IMR-90 (cell line): ENCODE results near the gene OCLN. TPM values are rescaled to one million over a fixed set of nuclear protein-coding genes. Genes with fewer than 3 reads are reported as not detected.

ENCODE experiments used
- ATAC-seq: fragments of 200-7000 bp; cut with Tn5 transposase; 2 replicates; pipeline ENCODE4 v1.9.1; 2020; ENCODE audit warnings: low read depth, mild to moderate bottlenecking, moderate library complexity
- BruUV-seq: library from RNA; stranded (reverse); fragments of 400-500 nt; replicated peaks from 2 replicates; lab custom pipeline; 2021; lab: Mats Ljungman, UMichigan
- CTCF ChIA-PET: fragments of 300-600 bp; formaldehyde crosslinking; extraction: SDS; loops from one replicate; lab custom pipeline; 2021; ENCODE audit warnings: antibody characterized with exemption; lab: Yijun Ruan, JAX
- POLR2A ChIA-PET: fragments of 300-600 bp; sonication (Branson Sonifier 250); formaldehyde crosslinking; loops from one replicate; lab custom pipeline; 2022; ENCODE audit warnings: antibody characterized with exemption; ENCODE audit not compliant: unreplicated experiment; lab: Charles Lee
- DNase-seq: peaks from one replicate; pipeline ENCODE4 v3.0.0; 2013
- H2AFZ ChIP-seq: replicated peaks from 2 replicates; pipeline ENCODE3; 2013; ENCODE audit warnings: low read length, mild to moderate bottlenecking; ENCODE audit not compliant: poor library complexity
- H2AK5ac ChIP-seq: 2 replicates; pipeline ENCODE4 v1.6.1; 2013; ENCODE audit warnings: low read depth, low read length, inconsistent platforms
- H2AK9ac ChIP-seq: replicated peaks from 2 replicates; pipeline ENCODE3; 2013; ENCODE audit warnings: mild to moderate bottlenecking, low read depth, low read length, moderate library complexity; ENCODE audit not compliant: poor library complexity
- H2BK120ac ChIP-seq: 2 replicates; pipeline ENCODE4 v1.6.1; 2013; ENCODE audit warnings: low read depth, low read length, inconsistent platforms
- H2BK15ac ChIP-seq: 3 replicates; pipeline ENCODE4 v1.6.1; 2013; ENCODE audit warnings: low read depth, low read length, inconsistent platforms
- H2BK20ac ChIP-seq: 2 replicates; pipeline ENCODE4 v1.6.1; 2013; ENCODE audit warnings: low read depth, mild to moderate bottlenecking, inconsistent platforms, low read length, moderate library complexity
- H2BK5ac ChIP-seq: 2 replicates; pipeline ENCODE4 v1.6.1; 2013; ENCODE audit warnings: mild to moderate bottlenecking, low read depth, low read length, inconsistent platforms; ENCODE audit not compliant: poor library complexity, severe bottlenecking
- H3K14ac ChIP-seq: replicated peaks from 2 replicates; pipeline ENCODE4 v1.6.1; 2013; ENCODE audit warnings: low read depth, low read length, inconsistent platforms
- H3K18ac ChIP-seq: 2 replicates; pipeline ENCODE4 v1.6.1; 2013; ENCODE audit warnings: low read depth, low read length, control low read depth
- H3K23ac ChIP-seq: 2 replicates; pipeline ENCODE4 v1.6.1; 2013; ENCODE audit warnings: low read depth, low read length, inconsistent platforms
- H3K27ac ChIP-seq: 2 replicates; pipeline ENCODE4 v1.5.1; 2013; ENCODE audit warnings: mild to moderate bottlenecking, control low read depth, low read length; ENCODE audit not compliant: insufficient read depth
- H3K27me3 ChIP-seq: 2 replicates; pipeline ENCODE4 v1.6.1; 2013; ENCODE audit warnings: low read length; ENCODE audit not compliant: control insufficient read depth, insufficient read depth
- H3K36me3 ChIP-seq: 2 replicates; pipeline ENCODE4 v1.6.1; 2013; ENCODE audit warnings: low read length, mixed read lengths; ENCODE audit not compliant: control insufficient read depth, insufficient read depth
- H3K4ac ChIP-seq: 2 replicates; pipeline ENCODE4 v1.6.1; 2013; ENCODE audit warnings: low read depth, low read length, inconsistent platforms
- H3K4me1 ChIP-seq: 2 replicates; pipeline ENCODE4 v1.6.1; 2013; ENCODE audit warnings: low read length, mixed read lengths; ENCODE audit not compliant: control insufficient read depth, insufficient read depth
- H3K4me2 ChIP-seq: 2 replicates; pipeline ENCODE4 v1.6.1; 2013; ENCODE audit warnings: low read depth, mild to moderate bottlenecking, control low read depth, low read length, moderate library complexity
- H3K4me3 ChIP-seq: 2 replicates; pipeline ENCODE4 v1.5.1; 2013; ENCODE audit warnings: low read depth, mild to moderate bottlenecking, control low read depth, low read length, moderate library complexity; ENCODE audit not compliant: insufficient read depth
- H3K56ac ChIP-seq: 2 replicates; pipeline ENCODE4 v1.6.1; 2013; ENCODE audit warnings: low read length, inconsistent platforms; ENCODE audit not compliant: insufficient read depth; ENCODE audit errors: extremely low read depth
- H3K79me1 ChIP-seq, 2 experiments: 2 replicates each; pipeline ENCODE4 v1.6.1; 2013; ENCODE audit warnings: low read length in 2 of 2, inconsistent platforms in 1 of 2, low read depth in 1 of 2
- H3K9ac ChIP-seq: 2 replicates; pipeline ENCODE4 v1.6.1; 2013; ENCODE audit warnings: low read depth, low read length, control low read depth
- H3K9me1 ChIP-seq: 2 replicates; pipeline ENCODE4 v1.6.1; 2013; ENCODE audit warnings: low read length, inconsistent platforms; ENCODE audit not compliant: insufficient read depth
- H3K9me3 ChIP-seq: 2 replicates; pipeline ENCODE4 v1.6.1; 2013; ENCODE audit warnings: low read length; ENCODE audit not compliant: control insufficient read depth, insufficient read depth
- H4K20me1 ChIP-seq: 2 replicates; pipeline ENCODE4 v1.6.1; 2013; ENCODE audit warnings: low read length, inconsistent platforms; ENCODE audit not compliant: insufficient read depth
- H4K5ac ChIP-seq: 2 replicates; pipeline ENCODE4 v1.6.1; 2013; ENCODE audit warnings: mild to moderate bottlenecking, low read depth, low read length, control low read depth
- H4K8ac ChIP-seq, 2 experiments: 2 replicates each; pipeline ENCODE4 v1.6.1; 2013; ENCODE audit warnings: low read depth in 2 of 2, low read length in 2 of 2, control low read depth in 1 of 2, inconsistent platforms in 1 of 2
- H4K91ac ChIP-seq: 2 replicates; pipeline ENCODE4 v1.6.1; 2013; ENCODE audit warnings: low read depth, low read length, inconsistent platforms; ENCODE audit not compliant: insufficient read depth
- BHLHE40 ChIP-seq: fragments of 150-350 bp; IDR thresholded peaks from 2 replicates; pipeline ENCODE4 v1.6.1; 2016; ENCODE audit warnings: mild to moderate bottlenecking, low read depth, low read length
- CEBPB ChIP-seq: IDR thresholded peaks from 2 replicates; pipeline ENCODE4 v1.6.1; 2012; ENCODE audit warnings: low read depth, low read length, improper control_type of control experiment
- CHD1 ChIP-seq: IDR thresholded peaks from 2 replicates; pipeline ENCODE4 v1.6.1; 2012; ENCODE audit warnings: low read depth, low read length, improper control_type of control experiment
- CTCF ChIP-seq: conservative IDR thresholded peaks from 2 replicates; pipeline ENCODE4 v1.5.1; 2012; ENCODE audit warnings: mild to moderate bottlenecking, low read depth, low read length, improper control_type of control experiment
- FOS ChIP-seq: fragments of 150-350 bp; IDR thresholded peaks from 2 replicates; pipeline ENCODE4 v1.6.1; 2016; ENCODE audit warnings: low read depth, low read length
- MAFK ChIP-seq: IDR thresholded peaks from 2 replicates; pipeline ENCODE4 v1.6.1; 2012; ENCODE audit warnings: low read depth, low read length, improper control_type of control experiment
- MAZ ChIP-seq: IDR thresholded peaks from 2 replicates; pipeline ENCODE4 v1.6.1; 2012; ENCODE audit warnings: low read depth, mild to moderate bottlenecking, low read length, improper control_type of control experiment, moderate library complexity, borderline replicate concordance
- MXI1 ChIP-seq: IDR thresholded peaks from 2 replicates; pipeline ENCODE4 v1.6.1; 2012; ENCODE audit warnings: low read depth, mild to moderate bottlenecking, low read length, moderate library complexity, borderline replicate concordance
- NFE2L2 ChIP-seq: fragments of 150-350 bp; IDR thresholded peaks from 2 replicates; pipeline ENCODE4 v1.6.1; 2016; ENCODE audit warnings: low read depth, mild to moderate bottlenecking, low read length
- POLR2A ChIP-seq: IDR thresholded peaks from 2 replicates; pipeline ENCODE4 v1.6.1; 2012; ENCODE audit warnings: mild to moderate bottlenecking, low read depth, low read length
- RAD21 ChIP-seq: IDR thresholded peaks from 2 replicates; pipeline ENCODE4 v1.6.1; 2012; ENCODE audit warnings: low read length, improper control_type of control experiment
- RCOR1 ChIP-seq: IDR thresholded peaks from 2 replicates; pipeline ENCODE4 v1.6.1; 2012; ENCODE audit warnings: mild to moderate bottlenecking, low read length, improper control_type of control experiment; ENCODE audit not compliant: insufficient replicate concordance
- RFX5 ChIP-seq: IDR thresholded peaks from 2 replicates; pipeline ENCODE4 v1.8.0; 2012; ENCODE audit warnings: low read depth, mild to moderate bottlenecking, low read length, moderate library complexity
- SMC3 ChIP-seq: fragments of 150-350 bp; IDR thresholded peaks from 2 replicates; pipeline ENCODE4 v1.6.1; 2016; ENCODE audit warnings: low read depth, mild to moderate bottlenecking, antibody characterized with exemption, low read length, moderate library complexity
- USF2 ChIP-seq: fragments of 150-350 bp; IDR thresholded peaks from 2 replicates; pipeline ENCODE4 v1.6.1; 2017; ENCODE audit warnings: mild to moderate bottlenecking, antibody characterized with exemption, low read length, low read depth
- WGBS, 2 experiments: methylation state at CpG; one replicate each; pipeline versions ENCODE4 v1.1.5 to v1.1.7; 2013; ENCODE audit warnings: missing lambda C conversion rate in 2 of 2; ENCODE audit not compliant: insufficient read length in 1 of 2; ENCODE audit errors: extremely low coverage in 2 of 2; 5-methylcytosine and 5-hydroxymethylcytosine counted together
- dilution Hi-C: fragments of 300-500 bp; cut with HindIII; formaldehyde crosslinking; loops from one replicate; pipeline ENCODE4 v1.14.3; 2018; ENCODE audit warnings: low sequenced_read_pairs; ENCODE audit not compliant: unreplicated experiment
- in situ Hi-C: fragments of 300-500 bp; cut with MboI; formaldehyde crosslinking; loops from 3 replicates; pipeline ENCODE4 v1.14.3; 2019; ENCODE audit warnings: low sequenced_read_pairs, inconsistent platforms, mixed read lengths
- intact Hi-C: fragments of 100-400 bp; cut with micrococcal nuclease; formaldehyde crosslinking; loops from 2 replicates; pipeline ENCODE4 v1.10.0; 2022
- polyA plus RNA-seq, 3 experiments: library from polyadenylated mRNA; depleted of rRNA; stranded (reverse); fragments of >200 nt; gene quantifications; 2 replicates each; pipeline ENCODE4 v1.2.3, GENCODE V29; 2012; ENCODE audit warnings: low replicate concordance in 1 of 3
- total RNA-seq: library from RNA; depleted of rRNA; stranded (reverse); fragments of >200 nt; gene quantifications from 2 replicates; pipeline ENCODE4 v1.2.3, GENCODE V29; 2012
- TF ChIP-seq, protein P1 (sequence below): fragments of 150-350 bp; IDR thresholded peaks from 2 replicates; pipeline ENCODE4 v1.6.1; 2016; ENCODE audit warnings: low read depth, mild to moderate bottlenecking, low read length, moderate library complexity, borderline replicate concordance

Gene OCLN
- total and polyA plus RNA-seq, 2 of the 4 experiments (the other 2 are of a cell fraction): 0.72 to 0.99 TPM

GRCh38 chr5:69519285-69519684 lies 26.7 kb downstream of the OCLN start:
- Histone ChIP-seq H2BK20ac (no peak overlapping the region), H2BK5ac (no peak overlapping the region), H2BK120ac (no peak overlapping the region), H3K4me2 (no peak overlapping the region), H3K27ac (no peak overlapping the region), H3K23ac (no peak overlapping the region), H3K4me1 (peaks cover 11% of the 10 kb centered on the region), H4K20me1 (no peaks in the 10 kb centered on the region), H2AK5ac (no peak overlapping the region), H3K56ac (no peak overlapping the region), H3K9me1 (no peaks in the 10 kb centered on the region), H3K79me1 (no peaks in the 10 kb centered on the region), H3K4me3 (no peak overlapping the region), H3K4ac (no peak overlapping the region), H4K91ac (no peak overlapping the region), H4K5ac (no peak overlapping the region), H3K18ac (no peak overlapping the region), H3K9me3 (no peaks in the 10 kb centered on the region), H3K9ac (no peak overlapping the region), H2AFZ (no peak overlapping the region), H3K36me3 (no peaks in the 10 kb centered on the region), H2AK9ac (no peak overlapping the region), H2BK15ac (no peak overlapping the region; the same call in 2 of the 3 replicates), H4K8ac (no peak overlapping the region), H3K14ac (no peak overlapping the region), H3K27me3 (no peaks in the 10 kb centered on the region)
- WGBS, 2 experiments: no CpG with 5 or more reads among the region's 2 CpGs
- TF ChIP-seq RAD21 (no peak), FOS (no peak), CTCF (no peak), MAZ (no peak), MXI1 (no peak), RCOR1 (no peak), SMC3 (no peak), NFE2L2 (no peak), BHLHE40 (no peak), CEBPB (no peak), CHD1 (no peak), RFX5 (no peak), POLR2A (no peak), USF2 (no peak), MAFK (no peak)
- TF ChIP-seq, protein P1, sequence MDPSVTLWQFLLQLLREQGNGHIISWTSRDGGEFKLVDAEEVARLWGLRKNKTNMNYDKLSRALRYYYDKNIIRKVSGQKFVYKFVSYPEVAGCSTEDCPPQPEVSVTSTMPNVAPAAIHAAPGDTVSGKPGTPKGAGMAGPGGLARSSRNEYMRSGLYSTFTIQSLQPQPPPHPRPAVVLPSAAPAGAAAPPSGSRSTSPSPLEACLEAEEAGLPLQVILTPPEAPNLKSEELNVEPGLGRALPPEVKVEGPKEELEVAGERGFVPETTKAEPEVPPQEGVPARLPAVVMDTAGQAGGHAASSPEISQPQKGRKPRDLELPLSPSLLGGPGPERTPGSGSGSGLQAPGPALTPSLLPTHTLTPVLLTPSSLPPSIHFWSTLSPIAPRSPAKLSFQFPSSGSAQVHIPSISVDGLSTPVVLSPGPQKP: no peak
- POLR2A ChIA-PET: no interaction called here
- DNase-seq (no peak), ATAC-seq (no peak)
- in situ Hi-C loops (no loop called here), dilution Hi-C loops (no loop called here), intact Hi-C loops (no loop called here)
- BruUV-seq: no TSS peak
- CTCF ChIA-PET: no interaction called here
